SH-SY5Y (cell line): Measurements from ENCODE around the gene SPINT2.

Experiments used
- GATA2 ChIP-seq: IDR thresholded peaks from 2 replicates; pipeline ENCODE4 v1.6.1; 2011; ENCODE audit warnings: mild to moderate bottlenecking, low read depth, low read length
- GATA3 ChIP-seq: IDR thresholded peaks from 2 replicates; pipeline ENCODE4 v1.6.1; 2011; ENCODE audit warnings: low read depth, mild to moderate bottlenecking, low read length, moderate library complexity

DNA sequence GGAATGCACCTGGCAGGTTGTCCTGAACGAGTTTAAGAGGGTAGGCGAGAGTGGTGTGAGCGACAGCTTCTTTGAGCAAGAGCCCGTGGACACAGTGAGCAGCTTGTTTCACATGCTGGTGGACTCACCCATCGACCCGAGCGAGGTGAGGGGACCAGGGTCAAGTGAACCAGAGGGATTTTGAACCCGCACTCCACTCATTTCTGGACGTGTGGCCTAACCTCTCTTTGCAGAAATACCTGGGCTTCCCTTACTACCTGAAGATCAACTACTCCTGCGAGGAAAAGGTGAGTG lies 72.9 kb downstream of the SPINT2 start:
- no peak for TF ChIP-seq GATA3
- no peak for TF ChIP-seq GATA2
